Transverse colon (tissue), 4 donors: ENCODE data around the gene FAM186B.

ENCODE experiments used
- CTCF ChIP-seq, 5 experiments: fragments of 200-600 bp in 3 of 5; fragments of 450-650 bp in 2 of 5; sonication (generic) in 3 of 5; IDR thresholded peaks; 1 replicate in 2 of 5; 2 replicates in 3 of 5; pipeline ENCODE4 v1.5.1; 2016 to 2017; ENCODE audit warnings: antibody characterized with exemption in 5 of 5, inconsistent platforms in 3 of 5, mild to moderate bottlenecking in 2 of 5, moderate library complexity in 1 of 5
- EP300 ChIP-seq: sonication (generic); formaldehyde crosslinking; IDR thresholded peaks from one replicate; pipeline ENCODE4 v1.6.1; 2017; ENCODE audit warnings: antibody characterized with exemption, low read depth
- POLR2A ChIP-seq: fragments of 450-650 bp; IDR thresholded peaks from one replicate; pipeline ENCODE4 v1.6.1; 2016; ENCODE audit warnings: antibody characterized with exemption, mild to moderate bottlenecking, moderate library complexity
- POLR2AphosphoS5 ChIP-seq, 3 donors: sonication (generic); formaldehyde crosslinking; IDR thresholded peaks; one replicate each; pipeline ENCODE4 v1.6.1; 2016; ENCODE audit warnings: antibody characterized with exemption in 3 of 3

GRCh38 chr12:49553512-49554088 is 51.8 kb downstream of the FAM186B start:
- TF ChIP-seq EP300 (no peak), CTCF (IDR thresholded peaks at IDR 0.05) (peak in 3 of 5 experiments; percentile 30 to 45 (median 40)), POLR2A (no peak), POLR2AphosphoS5 (IDR thresholded peaks at IDR 0.05) (no peak)
